Small intestine (tissue), 16 donors: Measurements from ENCODE around the gene BZW1. TPM values are rescaled to one million over a fixed set of nuclear protein-coding genes. Genes with fewer than 3 reads are reported as not detected.

Experiments used
- DNase-seq, 2 donors: peaks; one replicate each; pipeline versions ENCODE4 v3.0.0 to v3.0.0-alpha.2; 2013
- FAIRE-seq: peaks from 2 replicates; lab custom pipeline; 2012; peaks lifted over from hg19 to GRCh38; lab: Jason Lieb, UNC
- H3K27ac ChIP-seq, 3 donors: one replicate each; pipeline ENCODE4 v1.5.1; 2013; ENCODE audit warnings: low read length in 2 of 3, mild to moderate bottlenecking in 2 of 3, control low read depth in 1 of 3, inconsistent platforms in 1 of 3, low read depth in 1 of 3, moderate library complexity in 1 of 3
- H3K27me3 ChIP-seq, 3 donors: one replicate each; pipeline ENCODE4 v1.6.1; 2013; ENCODE audit warnings: low read length in 3 of 3, inconsistent platforms in 1 of 3; ENCODE audit not compliant: control insufficient read depth in 3 of 3, insufficient read depth in 3 of 3
- H3K36me3 ChIP-seq, 3 donors: one replicate each; pipeline ENCODE4 v1.6.1; 2013; ENCODE audit warnings: low read length in 3 of 3, inconsistent platforms in 1 of 3, low read depth in 1 of 3, mild to moderate bottlenecking in 1 of 3, moderate library complexity in 1 of 3; ENCODE audit not compliant: control insufficient read depth in 3 of 3, insufficient read depth in 2 of 3
- H3K4me1 ChIP-seq, 3 donors: one replicate each; pipeline ENCODE4 v1.6.1; 2013; ENCODE audit warnings: low read length in 2 of 3, inconsistent platforms in 1 of 3, low read depth in 1 of 3, mild to moderate bottlenecking in 1 of 3, moderate library complexity in 1 of 3; ENCODE audit not compliant: control insufficient read depth in 3 of 3, insufficient read depth in 2 of 3
- H3K4me3 ChIP-seq, 3 donors: one replicate each; pipeline ENCODE4 v1.5.1; 2013; ENCODE audit warnings: low read length in 3 of 3, control low read depth in 1 of 3, inconsistent platforms in 1 of 3, low read depth in 1 of 3, mild to moderate bottlenecking in 1 of 3, moderate library complexity in 1 of 3
- H3K9me3 ChIP-seq, 2 donors: one replicate each; pipeline ENCODE4 v1.6.1; 2013; ENCODE audit warnings: low read depth in 1 of 2, low read length in 1 of 2; ENCODE audit not compliant: control insufficient read depth in 2 of 2, insufficient read depth in 1 of 2
- WGBS, 3 donors: extraction: QIAGEN DNeasy Blood & Tissue Kit; methylation state at CpG; one replicate each; pipeline ENCODE4 v1.1.7; 2013; 5-methylcytosine and 5-hydroxymethylcytosine counted together
- long read RNA-seq, 10 donors: transcript quantifications; one replicate each; lab custom pipeline, GENCODE V29; 2026
- polyA plus RNA-seq, 4 donors: library from polyadenylated mRNA; stranded (reverse) in 3 of 4; unstranded in 1 of 4; fragments of 200-250 nt in 3 of 4; fragments of 120-200 nt in 1 of 4; gene quantifications; one replicate each; pipeline versions ENCODE4 v1.2.1 to v1.2.3, GENCODE V29; 2013
- donor health status: healthy with polysubstance abuse.
- donor health status: control.
- donor health status: control.
- donor health status: Bipolar disorder and iron deficiency.
- donor health status: healthy.

BZW1 gene
- 100 to 1,000 TPM in 1 of 4 donors, 10 to 100 TPM in 3; 50.8 to 138 (median 73.8) TPM for polyA plus RNA-seq
- long read RNA-seq, donor 1, result 0 reads
- long read RNA-seq, donor 2, full-length matches to known transcripts, result 20 of 20 reads
- long read RNA-seq, donor 2, partial matches to known transcripts, result 0 of 20 reads
- long read RNA-seq, donor 2, other reads (novel, unspliced or antisense), result 0 of 20 reads
- long read RNA-seq, donor 3, full-length matches to known transcripts, result 16 of 264 reads
- long read RNA-seq, donor 3, partial matches to known transcripts, result 177 of 264 reads
- long read RNA-seq, donor 3, other reads (novel, unspliced or antisense), result 71 of 264 reads
- long read RNA-seq, donor 4, full-length matches to known transcripts, result 1 of 1 reads
- long read RNA-seq, donor 4, partial matches to known transcripts, result 0 of 1 reads
- long read RNA-seq, donor 4, other reads (novel, unspliced or antisense), result 0 of 1 reads
- long read RNA-seq, donor 5, full-length matches to known transcripts, result 4 of 4 reads
- long read RNA-seq, donor 5, partial matches to known transcripts, result 0 of 4 reads
- long read RNA-seq, donor 5, other reads (novel, unspliced or antisense), result 0 of 4 reads
- long read RNA-seq, donor 6, full-length matches to known transcripts, result 20 of 20 reads
- long read RNA-seq, donor 6, partial matches to known transcripts, result 0 of 20 reads
- long read RNA-seq, donor 6, other reads (novel, unspliced or antisense), result 0 of 20 reads
- long read RNA-seq, donor 7, result 0 reads
- long read RNA-seq, donor 8, full-length matches to known transcripts, result 6 of 6 reads
- long read RNA-seq, donor 8, partial matches to known transcripts, result 0 of 6 reads
- long read RNA-seq, donor 8, other reads (novel, unspliced or antisense), result 0 of 6 reads
- long read RNA-seq, donor 9, full-length matches to known transcripts, result 7 of 7 reads
- long read RNA-seq, donor 9, partial matches to known transcripts, result 0 of 7 reads
- long read RNA-seq, donor 9, other reads (novel, unspliced or antisense), result 0 of 7 reads
- long read RNA-seq, donor 10, full-length matches to known transcripts, result 42 of 57 reads
- long read RNA-seq, donor 10, partial matches to known transcripts, result 15 of 57 reads
- long read RNA-seq, donor 10, other reads (novel, unspliced or antisense), result 0 of 57 reads

GRCh38 chr2:200811333-200812121, at the start of gene BZW1:
Gene BZW1 (plus strand): TSS chr2:200811910. CDS start chr2:200813218, 1,308 bp downstream.
- DNase-seq, result peak; percentile 97 to 98
- no peak for FAIRE-seq

GRCh38 chr2:200762127-200762526, 49.6 kb upstream of the BZW1 start:
- no peaks in the 10 kb centered on the region for H3K36me3 ChIP-seq
- no peak for DNase-seq
- no peak overlapping the region for H3K27ac ChIP-seq
- no peaks in the 10 kb centered on the region for H3K9me3 ChIP-seq
- H3K4me1 ChIP-seq, result peaks cover 3 to 18% (median 11%) of the 10 kb centered on the region in 3 donors
- WGBS, 3 donors, result 88 to 91% (median 90%) methylated on average over 4 of the region's 4 CpGs
- H3K4me3 ChIP-seq, result no peak overlapping the region
- no peak for FAIRE-seq
- H3K27me3 ChIP-seq, result no peaks in the 10 kb centered on the region

More at GRCh38 chr2:200811333-200812121, at the start of gene BZW1:
- H3K4me3 ChIP-seq, result peak within 1 kb of the TSS; percentile 58 to 99 (median 76)
- H3K27me3 ChIP-seq, result no peaks in the 10 kb centered on the region
- WGBS, 3 donors, result 0% methylated on average over 45 to 75 of the region's 75 CpGs
- peak within 1 kb of the TSS; percentile 77 to 100 (median 94) for H3K27ac ChIP-seq
- peaks cover 3 to 8% (median 5%) of the 10 kb centered on the region in 3 donors for H3K36me3 ChIP-seq
- peaks cover 0 to 21% (median 3%) of the 10 kb centered on the region in 3 donors for H3K4me1 ChIP-seq
- no peaks in the 10 kb centered on the region for H3K9me3 ChIP-seq

- peak in 1 of 2 donors; percentile 29 for DNase-seq
- no peaks in the 10 kb centered on the region for H3K9me3 ChIP-seq
- no peak overlapping the region for H3K4me3 ChIP-seq
- no peak overlapping the region for H3K27ac ChIP-seq
- no peaks in the 10 kb centered on the region for H3K36me3 ChIP-seq
- WGBS, 3 donors, result 50 to 69% (median 51%) methylated on average over 4 of the region's 4 CpGs
- H3K4me1 ChIP-seq, result peaks cover 3 to 13% (median 11%) of the 10 kb centered on the region in 3 donors
- H3K27me3 ChIP-seq, result no peaks in the 10 kb centered on the region
- no peak for FAIRE-seq
These were observed 48.3 kb upstream of the BZW1 start for GRCh38 chr2:200763422-200763821.

- WGBS, 3 donors, result 58 to 72% (median 66%) methylated on average over 2 of the region's 2 CpGs
- Histone ChIP-seq H3K4me3 (no peak overlapping the region), H3K36me3 (no peaks in the 10 kb centered on the region), H3K4me1 (peaks cover 3 to 13% (median 11%) of the 10 kb centered on the region in 3 donors), H3K9me3 (no peaks in the 10 kb centered on the region), H3K27me3 (no peaks in the 10 kb centered on the region), H3K27ac (peak overlapping the region in 1 of 3 donors; percentile 71)
- no peak for FAIRE-seq
- DNase-seq, result peak in 1 of 2 donors; percentile 10
These were observed 46.4 kb upstream of the BZW1 start for GRCh38 chr2:200765139-200765951.

- Histone ChIP-seq H3K4me1 (peaks cover 3 to 13% (median 11%) of the 10 kb centered on the region in 3 donors), H3K9me3 (no peaks in the 10 kb centered on the region), H3K4me3 (no peak overlapping the region), H3K36me3 (no peaks in the 10 kb centered on the region), H3K27ac (peak overlapping the region in 1 of 3 donors; percentile 71), H3K27me3 (no peaks in the 10 kb centered on the region)
- FAIRE-seq, result no peak
- DNase-seq, result peak; percentile 45 to 58
- WGBS, 3 donors, result 43 to 65% (median 55%) methylated on average over 8 of the region's 8 CpGs
These were observed 45.6 kb upstream of the BZW1 start for GRCh38 chr2:200765995-200766660.

GRCh38 chr2:200767111-200767885, 44.4 kb upstream of the BZW1 start:
- FAIRE-seq, result no peak
- 62 to 78% (median 71%) methylated on average over 11 to 12 of the region's 12 CpGs for whole genome bisulfite sequencing, 3 donors
- Histone ChIP-seq H3K4me1 (peaks cover 3 to 13% (median 11%) of the 10 kb centered on the region in 3 donors), H3K36me3 (no peaks in the 10 kb centered on the region), H3K27ac (no peak overlapping the region), H3K4me3 (no peak overlapping the region), H3K9me3 (no peaks in the 10 kb centered on the region), H3K27me3 (no peaks in the 10 kb centered on the region)
- DNase-seq, result peak in 1 of 2 donors; percentile 13
